DND-41 (cell line): ENCODE measurements around the gene TECPR2.

ENCODE experiments used
- ATAC-seq: fragments of 200-7000 bp; cut with Tn5 transposase; 3 replicates; pipeline ENCODE4 v1.9.1; 2021; ENCODE audit warnings: low read depth; ENCODE audit not compliant: insufficient read depth
- DNase-seq: peaks from one replicate; pipeline ENCODE4 v3.0.0-alpha.2; 2020
- H2AFZ ChIP-seq: 2 replicates; pipeline ENCODE4 v1.6.0; 2012; ENCODE audit warnings: low read depth, low read length
- H3K27ac ChIP-seq: 2 replicates; pipeline ENCODE4 v1.5.1; 2012; ENCODE audit warnings: low read length, inconsistent platforms
- H3K27me3 ChIP-seq: fragments of 200-600 bp; sonication (generic); 2 replicates; pipeline ENCODE4 v1.6.0; 2012; ENCODE audit warnings: low read length, mild to moderate bottlenecking, inconsistent platforms; ENCODE audit not compliant: insufficient read depth, poor library complexity
- H3K36me3 ChIP-seq: 2 replicates; pipeline ENCODE4 v1.5.1; 2012; ENCODE audit warnings: low read length, inconsistent platforms; ENCODE audit not compliant: insufficient read depth
- H3K4me1 ChIP-seq: 2 replicates; pipeline ENCODE4 v1.5.1; 2012; ENCODE audit warnings: mild to moderate bottlenecking, low read length; ENCODE audit not compliant: insufficient read depth
- H3K4me2 ChIP-seq: 2 replicates; pipeline ENCODE4 v1.6.0; 2012; ENCODE audit warnings: mild to moderate bottlenecking, moderate library complexity, low read length, inconsistent platforms; ENCODE audit not compliant: insufficient read depth
- H3K4me3 ChIP-seq, 2 experiments: fragments of 200-600 bp in 1 of 2; shearing (Covaris generic) in 1 of 2; 2 replicates each; pipeline ENCODE4 v1.5.1; 2012 to 2016; ENCODE audit warnings: inconsistent platforms in 2 of 2, low read length in 2 of 2, mild to moderate bottlenecking in 2 of 2, low read depth in 1 of 2, moderate library complexity in 1 of 2
- H3K79me2 ChIP-seq: 2 replicates; pipeline ENCODE4 v1.6.0; 2012; ENCODE audit warnings: low read length, inconsistent platforms; ENCODE audit not compliant: insufficient read depth
- H3K9ac ChIP-seq: 2 replicates; pipeline ENCODE4 v1.6.0; 2012; ENCODE audit warnings: low read depth, mild to moderate bottlenecking, inconsistent platforms, low read length, moderate library complexity
- H3K9me3 ChIP-seq: 2 replicates; pipeline ENCODE4 v1.5.1; 2012; ENCODE audit warnings: low read length, moderate library complexity, mild to moderate bottlenecking, inconsistent platforms; ENCODE audit not compliant: insufficient read depth, severe bottlenecking
- H4K20me1 ChIP-seq: 2 replicates; pipeline ENCODE4 v1.6.0; 2012; ENCODE audit warnings: low read length; ENCODE audit not compliant: insufficient read depth
- EZH2 ChIP-seq: IDR thresholded peaks from 3 replicates; pipeline ENCODE4 v1.6.1; 2012; ENCODE audit warnings: borderline replicate concordance, low read depth, mild to moderate bottlenecking, moderate library complexity, low read length, inconsistent platforms; ENCODE audit not compliant: severe bottlenecking
- TF ChIP-seq, protein P1 (sequence below): IDR thresholded peaks from 2 replicates; pipeline ENCODE4 v1.5.1; 2012; ENCODE audit warnings: borderline replicate concordance, low read length, moderate library complexity, mild to moderate bottlenecking; ENCODE audit not compliant: poor library complexity, severe bottlenecking; ENCODE audit errors: extremely low read depth

The TECPR2 gene

DNA sequence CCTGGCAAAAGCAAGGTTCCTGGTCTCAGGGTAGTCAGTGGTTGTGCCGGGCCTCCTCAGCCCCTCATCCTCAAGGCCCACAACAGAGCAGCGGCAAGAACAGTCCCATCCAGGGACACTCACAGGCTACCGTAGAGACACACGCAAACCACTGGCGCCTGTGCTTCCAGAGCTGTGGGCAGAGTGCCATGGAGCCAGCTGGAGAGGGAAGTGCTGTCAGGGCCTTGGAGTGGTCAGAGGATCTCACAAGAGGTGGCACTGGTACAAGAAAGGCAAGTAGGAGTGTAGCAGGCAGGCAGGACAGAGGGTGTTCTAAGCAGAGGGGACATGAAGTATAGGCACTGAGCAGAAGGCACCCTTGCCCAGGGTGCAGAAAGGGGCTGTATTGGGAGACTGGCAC, 112.2 kb downstream of the TECPR2 start:
- H2AFZ ChIP-seq = no peak overlapping the region
- H3K27ac ChIP-seq = no peak overlapping the region
- no peak overlapping the region for H3K4me2 ChIP-seq
- H4K20me1 ChIP-seq = no peaks in the 10 kb centered on the region
- H3K9ac ChIP-seq = no peak overlapping the region
- no peaks in the 10 kb centered on the region for H3K27me3 ChIP-seq
- H3K4me1 ChIP-seq = peaks cover 12% of the 10 kb centered on the region
- TF ChIP-seq, protein P1, sequence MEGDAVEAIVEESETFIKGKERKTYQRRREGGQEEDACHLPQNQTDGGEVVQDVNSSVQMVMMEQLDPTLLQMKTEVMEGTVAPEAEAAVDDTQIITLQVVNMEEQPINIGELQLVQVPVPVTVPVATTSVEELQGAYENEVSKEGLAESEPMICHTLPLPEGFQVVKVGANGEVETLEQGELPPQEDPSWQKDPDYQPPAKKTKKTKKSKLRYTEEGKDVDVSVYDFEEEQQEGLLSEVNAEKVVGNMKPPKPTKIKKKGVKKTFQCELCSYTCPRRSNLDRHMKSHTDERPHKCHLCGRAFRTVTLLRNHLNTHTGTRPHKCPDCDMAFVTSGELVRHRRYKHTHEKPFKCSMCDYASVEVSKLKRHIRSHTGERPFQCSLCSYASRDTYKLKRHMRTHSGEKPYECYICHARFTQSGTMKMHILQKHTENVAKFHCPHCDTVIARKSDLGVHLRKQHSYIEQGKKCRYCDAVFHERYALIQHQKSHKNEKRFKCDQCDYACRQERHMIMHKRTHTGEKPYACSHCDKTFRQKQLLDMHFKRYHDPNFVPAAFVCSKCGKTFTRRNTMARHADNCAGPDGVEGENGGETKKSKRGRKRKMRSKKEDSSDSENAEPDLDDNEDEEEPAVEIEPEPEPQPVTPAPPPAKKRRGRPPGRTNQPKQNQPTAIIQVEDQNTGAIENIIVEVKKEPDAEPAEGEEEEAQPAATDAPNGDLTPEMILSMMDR = no peak
- no peak for TF ChIP-seq EZH2
- H3K36me3 ChIP-seq = peaks cover 3% of the 10 kb centered on the region
- no peak for DNase-seq
- H3K4me3 ChIP-seq = no peak overlapping the region
- H3K79me2 ChIP-seq = no peaks in the 10 kb centered on the region
- H3K9me3 ChIP-seq = no peaks in the 10 kb centered on the region
- ATAC-seq = no peak

DNA sequence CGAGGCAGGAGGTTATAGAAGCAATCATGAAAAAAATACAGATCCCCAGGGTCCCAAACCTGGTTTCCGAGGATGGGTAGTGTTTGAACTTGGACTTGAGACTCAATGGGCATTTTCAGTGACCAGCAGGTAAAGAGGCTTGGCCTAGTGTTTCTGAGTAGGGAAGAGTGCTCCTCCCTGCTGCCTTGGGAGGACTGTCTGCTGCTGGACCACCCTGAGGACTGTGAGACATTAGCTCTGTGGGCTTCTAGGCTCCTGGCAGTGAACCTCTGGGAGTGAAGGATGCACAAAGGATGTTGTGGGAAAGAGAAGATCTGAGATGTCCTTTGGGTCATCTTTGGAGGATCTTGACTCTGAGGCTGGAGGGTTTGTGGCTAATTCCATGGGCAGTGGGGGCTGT, 116.4 kb downstream of the TECPR2 start:
- Histone ChIP-seq H3K27ac (no peak overlapping the region), H2AFZ (no peak overlapping the region), H3K36me3 (peaks cover 3% of the 10 kb centered on the region; the same call in 1 of the 2 replicates), H3K9ac (no peak overlapping the region), H3K79me2 (no peaks in the 10 kb centered on the region), H3K27me3 (no peaks in the 10 kb centered on the region), H3K9me3 (no peaks in the 10 kb centered on the region), H3K4me3 (no peak overlapping the region), H4K20me1 (no peaks in the 10 kb centered on the region), H3K4me2 (no peak overlapping the region), H3K4me1 (0 out of 2 replicates have a peak, but pooled peaks cover 3% of the 10 kb centered on the region)
- DNase-seq = no peak
- no peak for ATAC-seq
- TF ChIP-seq, protein P1 = no peak
- TF ChIP-seq EZH2 = no peak

DNA sequence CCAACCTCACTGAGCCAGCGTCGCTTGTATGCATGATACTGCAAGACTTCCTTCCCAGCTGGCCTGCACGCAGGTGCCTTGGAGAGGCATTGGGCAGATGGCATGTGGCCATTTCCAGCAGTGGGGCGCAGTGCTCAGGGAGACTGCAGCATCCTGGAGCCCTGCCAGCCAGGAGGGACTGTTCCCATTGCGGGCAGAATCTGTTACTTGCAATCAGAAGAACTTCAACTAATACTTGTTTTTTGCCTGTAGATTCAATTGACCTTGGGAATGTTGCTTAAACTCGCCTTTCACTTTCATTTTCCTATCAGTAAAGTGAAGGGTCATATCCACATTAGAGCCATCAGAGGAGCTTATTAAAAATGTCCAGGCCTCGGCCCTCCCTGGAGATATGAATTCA, 117.0 kb downstream of the TECPR2 start:
- 0 out of 2 replicates have a peak, but pooled peaks cover 3% of the 10 kb centered on the region for H3K4me1 ChIP-seq
- ATAC-seq (no peak), DNase-seq (peak; percentile 7)
- no peaks in the 10 kb centered on the region for H3K27me3 ChIP-seq
- H3K79me2 ChIP-seq = no peaks in the 10 kb centered on the region
- H3K4me2 ChIP-seq = no peak overlapping the region
- TF ChIP-seq, protein P1 = no peak
- TF ChIP-seq EZH2 = no peak
- H3K36me3 ChIP-seq = peaks cover 3% of the 10 kb centered on the region; the same call in 1 of the 2 replicates
- H2AFZ ChIP-seq = no peak overlapping the region
- H3K9ac ChIP-seq = no peak overlapping the region
- no peaks in the 10 kb centered on the region for H4K20me1 ChIP-seq
- no peak overlapping the region for H3K27ac ChIP-seq
- no peak overlapping the region for H3K4me3 ChIP-seq
- no peaks in the 10 kb centered on the region for H3K9me3 ChIP-seq

DNA sequence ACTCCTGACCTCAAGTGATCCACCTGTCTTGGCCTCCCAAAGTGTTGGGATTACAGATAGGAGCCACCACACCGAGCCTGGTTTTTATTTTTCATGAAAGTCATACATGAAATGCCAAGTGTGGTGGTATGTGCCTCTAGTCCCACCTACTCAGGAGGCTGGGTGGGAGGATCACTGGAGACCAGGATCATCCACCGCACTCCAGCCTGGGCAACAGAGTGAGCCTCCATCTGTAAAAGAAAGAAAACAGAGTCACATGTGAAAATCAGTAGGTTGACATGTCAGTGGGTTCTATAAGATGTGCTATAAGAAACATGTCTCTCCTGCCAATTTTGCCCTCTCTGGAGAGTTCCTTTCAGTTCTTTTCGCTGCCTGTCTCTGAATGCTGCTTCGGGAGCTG, 118.6 kb downstream of the TECPR2 start:
- TF ChIP-seq, protein P1 = no peak
- no peak for TF ChIP-seq EZH2
- no peaks in the 10 kb centered on the region for H3K36me3 ChIP-seq
- no peaks in the 10 kb centered on the region for H4K20me1 ChIP-seq
- H3K27ac ChIP-seq = no peak overlapping the region
- H3K9me3 ChIP-seq = no peaks in the 10 kb centered on the region
- ATAC-seq = no peak
- H3K27me3 ChIP-seq = no peaks in the 10 kb centered on the region
- H3K4me2 ChIP-seq = no peak overlapping the region
- H3K79me2 ChIP-seq = no peaks in the 10 kb centered on the region
- 0 out of 2 replicates have a peak, but pooled peaks cover 3% of the 10 kb centered on the region for H3K4me1 ChIP-seq
- no peak overlapping the region for H3K9ac ChIP-seq
- no peak for DNase-seq
- H3K4me3 ChIP-seq = no peak overlapping the region
- no peak overlapping the region for H2AFZ ChIP-seq
